H1 (cell line): ENCODE data around the gene BATF2. TPM values are rescaled to one million over a fixed set of nuclear protein-coding genes. Genes with fewer than 3 reads are reported as not detected.

ENCODE experiments used
- CTCF ChIA-PET: fragments of 300-600 bp; sonication (Branson Sonifier 250); formaldehyde crosslinking; loops from one replicate; lab custom pipeline; 2021; ENCODE audit not compliant: partially characterized antibody; lab: Charles Lee
- POLR2A ChIA-PET: fragments of 300-600 bp; sonication (Branson Sonifier 250); formaldehyde crosslinking; loops from one replicate; lab custom pipeline; 2021; ENCODE audit warnings: inconsistent platforms; ENCODE audit not compliant: partially characterized antibody; lab: Charles Lee
- DNase-seq, 2 experiments: peaks; one replicate each; pipeline versions ENCODE4 v3.0.0 to v3.0.0-alpha.2; 2010 to 2022; ENCODE audit warnings: low spot score in 2 of 2, low read depth in 1 of 2, mixed read lengths in 1 of 2
- FAIRE-seq: peaks from 2 replicates; lab custom pipeline; 2011; peaks lifted over from hg19 to GRCh38; lab: Jason Lieb, UNC
- H2AFZ ChIP-seq: 2 replicates; pipeline ENCODE4 v1.8.1; 2012; ENCODE audit warnings: low read length, inconsistent platforms
- H2AK5ac ChIP-seq: 2 replicates; pipeline ENCODE4 v1.6.1; 2013; ENCODE audit warnings: low read depth, low read length
- H2BK120ac ChIP-seq: replicated peaks from 2 replicates; pipeline ENCODE3; 2013; ENCODE audit warnings: low read depth, low read length, inconsistent platforms
- H2BK12ac ChIP-seq: 2 replicates; pipeline ENCODE4 v1.6.1; 2013; ENCODE audit warnings: low read depth, low read length
- H2BK15ac ChIP-seq: 2 replicates; pipeline ENCODE4 v1.6.1; 2013; ENCODE audit warnings: low read length
- H2BK20ac ChIP-seq: 2 replicates; pipeline ENCODE4 v1.6.1; 2013; ENCODE audit warnings: low read length
- H2BK5ac ChIP-seq: 2 replicates; pipeline ENCODE4 v1.6.1; 2013; ENCODE audit warnings: low read depth, low read length
- H3K14ac ChIP-seq: 2 replicates; pipeline ENCODE4 v1.6.1; 2013; ENCODE audit warnings: inconsistent platforms; ENCODE audit not compliant: insufficient read length
- H3K18ac ChIP-seq: 2 replicates; pipeline ENCODE4 v1.6.1; 2013; ENCODE audit warnings: low read length; ENCODE audit errors: extremely low read depth
- H3K23ac ChIP-seq: 2 replicates; pipeline ENCODE4 v1.6.1; 2013; ENCODE audit warnings: inconsistent platforms; ENCODE audit not compliant: insufficient read length
- H3K23me2 ChIP-seq: 2 replicates; pipeline ENCODE4 v1.6.1; 2013; ENCODE audit warnings: low read depth, low read length
- H3K27ac ChIP-seq: 2 replicates; pipeline ENCODE4 v1.6.1; 2011; ENCODE audit warnings: low read depth, low read length, inconsistent platforms
- H3K27me3 ChIP-seq, 4 experiments: replicated peaks in 1 of 4; 1 replicate in 1 of 4; 2 replicates in 3 of 4; pipeline versions ENCODE4 v1.6.1 to v1.8.1; 2011 to 2013; ENCODE audit warnings: low read length in 3 of 4, mild to moderate bottlenecking in 3 of 4, inconsistent platforms in 2 of 4, mixed read lengths in 2 of 4, moderate library complexity in 1 of 4; ENCODE audit not compliant: control insufficient read depth in 3 of 4, insufficient read depth in 3 of 4; ENCODE audit errors: extremely low read depth in 1 of 4
- H3K36me3 ChIP-seq, 4 experiments: 2 replicates each; pipeline versions ENCODE4 v1.6.1 to v1.8.1; 2011 to 2013; ENCODE audit warnings: mild to moderate bottlenecking in 4 of 4, low read length in 3 of 4, moderate library complexity in 2 of 4, control low read depth in 1 of 4, inconsistent platforms in 1 of 4; ENCODE audit not compliant: insufficient read depth in 4 of 4, control insufficient read depth in 2 of 4
- H3K4ac ChIP-seq: replicated peaks from 2 replicates; pipeline ENCODE3; 2013; ENCODE audit warnings: low read length, low read depth, mixed read lengths, inconsistent platforms; ENCODE audit not compliant: insufficient read length
- H3K4me1 ChIP-seq, 4 experiments: replicated peaks in 1 of 4; 1 replicate in 1 of 4; 2 replicates in 3 of 4; pipeline versions ENCODE4 v1.6.1 to v1.8.1; 2011 to 2013; ENCODE audit warnings: low read length in 3 of 4, inconsistent platforms in 2 of 4, mixed read lengths in 1 of 4; ENCODE audit not compliant: insufficient read depth in 4 of 4, control insufficient read depth in 3 of 4
- H3K4me2 ChIP-seq, 2 experiments: 2 replicates each; pipeline versions ENCODE4 v1.6.1 to v1.8.1; 2011 to 2013; ENCODE audit warnings: low read depth in 2 of 2, low read length in 2 of 2, control low read depth in 1 of 2, inconsistent platforms in 1 of 2, mild to moderate bottlenecking in 1 of 2; ENCODE audit not compliant: insufficient read depth in 1 of 2
- H3K4me3 ChIP-seq, 4 experiments: fragments of 200-600, 300-600 bp in 1 of 4; sonication (generic), shearing (Covaris generic), sonication (Bioruptor Twin) in 1 of 4; 2 replicates each; pipeline versions ENCODE4 v1.5.1 to v1.8.1; 2011 to 2016; ENCODE audit warnings: low read length in 4 of 4, low read depth in 3 of 4, control low read depth in 2 of 4, inconsistent platforms in 2 of 4, mild to moderate bottlenecking in 2 of 4, mixed read lengths in 1 of 4, moderate library complexity in 1 of 4; ENCODE audit not compliant: insufficient read depth in 2 of 4; ENCODE audit errors: extremely low read depth in 1 of 4
- H3K56ac ChIP-seq: replicated peaks from 2 replicates; pipeline ENCODE3; 2013; ENCODE audit warnings: low read depth, mild to moderate bottlenecking, mixed read lengths, low read length, inconsistent platforms; ENCODE audit not compliant: insufficient read length
- H3K79me1 ChIP-seq: 2 replicates; pipeline ENCODE4 v1.6.1; 2013; ENCODE audit warnings: low read depth, low read length, control low read depth
- H3K79me2 ChIP-seq, 2 experiments: 2 replicates each; pipeline versions ENCODE4 v1.6.1 to v1.8.1; 2012 to 2013; ENCODE audit warnings: low read length in 2 of 2, mild to moderate bottlenecking in 2 of 2, inconsistent platforms in 1 of 2; ENCODE audit not compliant: insufficient read depth in 2 of 2, control insufficient read depth in 1 of 2
- H3K9ac ChIP-seq, 4 experiments: replicated peaks in 1 of 4; 1 replicate in 1 of 4; 2 replicates in 3 of 4; pipeline versions ENCODE4 v1.6.1 to v1.8.1; 2011 to 2013; ENCODE audit warnings: low read depth in 3 of 4, low read length in 3 of 4, control low read depth in 2 of 4, mild to moderate bottlenecking in 2 of 4, moderate library complexity in 2 of 4, inconsistent platforms in 1 of 4; ENCODE audit errors: extremely low read depth in 1 of 4
- H3K9me3 ChIP-seq, 2 experiments: 2 replicates each; pipeline versions ENCODE4 v1.6.1 to v1.8.1; 2012 to 2013; ENCODE audit warnings: mild to moderate bottlenecking in 2 of 2, moderate library complexity in 2 of 2, control low read depth in 1 of 2, inconsistent platforms in 1 of 2, low read depth in 1 of 2, low read length in 1 of 2, mixed read lengths in 1 of 2; ENCODE audit not compliant: insufficient read depth in 2 of 2
- H4K20me1 ChIP-seq, 2 experiments: replicated peaks in 1 of 2; 2 replicates each; pipeline versions ENCODE3 to v1.8.1; 2011 to 2013; ENCODE audit warnings: inconsistent platforms in 2 of 2, low read length in 2 of 2, mild to moderate bottlenecking in 1 of 2; ENCODE audit not compliant: insufficient read depth in 2 of 2, control insufficient read depth in 1 of 2
- H4K5ac ChIP-seq: 2 replicates; pipeline ENCODE4 v1.6.1; 2013; ENCODE audit warnings: low read length, low read depth, mixed read lengths, inconsistent platforms; ENCODE audit not compliant: insufficient read length
- H4K8ac ChIP-seq: 2 replicates; pipeline ENCODE4 v1.8.0; 2013; ENCODE audit warnings: mild to moderate bottlenecking, moderate library complexity, low read length, inconsistent platforms; ENCODE audit not compliant: insufficient read depth; ENCODE audit errors: extremely low read depth
- H4K91ac ChIP-seq: replicated peaks from 2 replicates; pipeline ENCODE3; 2013; ENCODE audit warnings: low read length, mixed read lengths, inconsistent platforms; ENCODE audit not compliant: insufficient read length
- CBX8 ChIP-seq: fragments of 300-800, 300-1000 bp; sonication (generic); IDR thresholded peaks from 2 replicates; pipeline ENCODE4 v1.7.1; 2016; ENCODE audit warnings: low read depth, low read length, borderline replicate concordance
- EGR1 ChIP-seq: IDR thresholded peaks from 2 replicates; pipeline ENCODE4 v1.6.1; 2011; ENCODE audit warnings: low read depth, low read length, borderline replicate concordance
- FOSL1 ChIP-seq: IDR thresholded peaks from 2 replicates; pipeline ENCODE4 v1.6.1; 2011; ENCODE audit warnings: mild to moderate bottlenecking, low read depth, low read length, moderate library complexity; ENCODE audit not compliant: insufficient read depth
- RNF2 ChIP-seq: fragments of 200-900, 300-1000 bp; sonication (generic); IDR thresholded peaks from 2 replicates; pipeline ENCODE4 v1.7.1; 2016; ENCODE audit warnings: borderline replicate concordance, low read depth, mild to moderate bottlenecking, antibody characterized with exemption, low read length; ENCODE audit not compliant: poor library complexity, severe bottlenecking; ENCODE audit errors: missing control alignments
- WGBS, 2 experiments: shearing (Covaris generic) in 1 of 2; methylation state at CpG; one replicate each; pipeline versions ENCODE4 v1.1.6 to v1.1.7; 2013 to 2015; ENCODE audit warnings: low lambda C conversion rate in 2 of 2, mixed read lengths in 2 of 2, inconsistent platforms in 1 of 2, low coverage in 1 of 2, missing lambda C conversion rate in 1 of 2; ENCODE audit not compliant: insufficient replicate concordance in 2 of 2, insufficient coverage in 1 of 2, insufficient read length in 1 of 2; ENCODE audit errors: extremely low coverage in 1 of 2, missing lambda C conversion rate in 1 of 2; 5-methylcytosine and 5-hydroxymethylcytosine counted together
- polyA plus RNA-seq, 7 experiments: library from polyadenylated mRNA; depleted of rRNA in 3 of 7; stranded (reverse) in 5 of 7; unstranded in 2 of 7; fragments of >200 nt in 5 of 7; fragments of 200-250 nt in 2 of 7; gene quantifications; 1 replicate in 5 of 7; 2 replicates in 1 of 7; 4 replicates in 1 of 7; pipeline versions ENCODE4 v1.2.1 to v1.2.3, GENCODE V29; 2011 to 2013; ENCODE audit warnings: missing spikeins in 2 of 7, mixed read lengths in 2 of 7
- total RNA-seq: library from RNA; stranded (reverse); fragmentation: NEBNext Ultra II Directional; extraction: Animal tissue kit (Norgen Biotek cat#: 25700); gene quantifications from 2 replicates; pipeline ENCODE4 v1.2.1, GENCODE V29; 2021

BATF2 gene
- total and polyA plus RNA-seq, 2 of the 8 experiments (the other 6 are each of a cell fraction or from before 2014, with no cell fraction given) = 1.4 to 3.1 TPM

DNA sequence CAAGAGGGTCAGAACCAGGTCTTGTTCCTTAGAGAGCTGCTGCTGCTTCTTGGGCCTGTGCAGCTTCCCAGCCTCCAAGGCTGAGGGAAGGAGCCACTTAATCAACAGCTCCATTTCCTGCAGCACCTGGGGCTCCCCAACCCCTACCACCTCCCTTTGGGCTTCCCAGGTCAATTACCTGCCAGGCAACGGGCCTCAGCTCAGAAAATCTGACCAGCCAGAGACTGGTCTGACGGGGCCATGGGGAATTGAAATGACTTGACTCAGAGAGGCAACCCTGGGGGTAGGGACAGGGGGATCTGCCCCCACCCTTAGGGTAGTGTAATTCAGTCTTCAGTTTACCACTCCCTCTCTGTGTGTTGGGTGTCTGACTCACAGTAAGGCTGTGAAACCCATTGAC is 20.1 kb downstream of the BATF2 start:
- Histone ChIP-seq H2AFZ (no peak overlapping the region), H2BK120ac (no peak overlapping the region), H3K4me3 (no peak overlapping the region), H3K4ac (no peak overlapping the region), H3K27me3 (peaks cover 0 to 9% (median 2%) of the 10 kb centered on the region in 4 experiments; a peak in 4 of 7 replicates), H3K79me2 (no peaks in the 10 kb centered on the region), H3K4me1 (no peaks in the 10 kb centered on the region), H3K9me3 (peaks cover 0 to under 1% of the 10 kb centered on the region in 2 experiments; a peak in 1 of 4 replicates), H4K91ac (no peak overlapping the region), H3K14ac (no peak overlapping the region), H4K5ac (no peak overlapping the region), H3K4me2 (no peak overlapping the region), H3K36me3 (no peaks in the 10 kb centered on the region), H4K8ac (no peak overlapping the region), H2AK5ac (no peak overlapping the region), H3K23me2 (no peaks in the 10 kb centered on the region), H2BK15ac (no peak overlapping the region), H3K27ac (no peak overlapping the region), H3K79me1 (no peaks in the 10 kb centered on the region), H4K20me1 (no peaks in the 10 kb centered on the region), H2BK12ac (no peak overlapping the region), H3K23ac (no peak overlapping the region), H3K18ac (no peak overlapping the region), H2BK5ac (no peak overlapping the region), H3K9ac (no peak overlapping the region), H2BK20ac (no peak overlapping the region), H3K56ac (no peak overlapping the region)
- DNase-seq (no peak), FAIRE-seq (no peak)
- CTCF ChIA-PET = interaction anchor here (0.6 to 1.2 kb wide), 5 partner anchors 12 to 137 kb away, joined by 3 to 4 read pairs (median 3); no protein-coding TSS in a partner anchor
- POLR2A ChIA-PET = interaction anchor here (0.7 kb wide), 1 partner anchor 49 kb away, joined by 3 read pairs; no protein-coding TSS in a partner anchor
- WGBS, 2 experiments = 95% methylated on average over 2 of the region's 2 CpGs; no CpG with 5 or more reads in 1 of the 2 experiments
- TF ChIP-seq CBX8 (no peak), FOSL1 (no peak), RNF2 (no peak), EGR1 (no peak)
